T47D (cell line): ENCODE measurements around the gene HAO2.

Source experiments
- DNase-seq, 2 experiments: peaks; one replicate each; pipeline versions ENCODE4 v3.0.0 to v3.0.0-alpha.2; 2011 to 2012; ENCODE audit warnings: low read depth in 1 of 2, low spot score in 1 of 2
- JUND ChIP-seq: IDR thresholded peaks from 2 replicates; pipeline ENCODE4 v1.6.1; 2012; ENCODE audit warnings: low read depth
- in situ Hi-C: cut with HindIII; loops from 2 replicates; pipeline ENCODE4 v1.10.0; 2016; ENCODE audit warnings: low sequenced_read_pairs, low pct_unique_long_range_greater_than_20kb

The HAO2 gene

GRCh38 chr1:119438761-119439160 is 70.2 kb downstream of the HAO2 start:
- TF ChIP-seq JUND, result no peak
- in situ Hi-C loops, result no loop called here
- no peak for DNase-seq

GRCh38 chr1:119440721-119441307 is 72.2 kb downstream of the HAO2 start:
- DNase-seq, result no peak
- TF ChIP-seq JUND, result no peak
- in situ Hi-C loops, result no loop called here

- in situ Hi-C loops, result no loop called here
- DNase-seq, result no peak
- no peak for TF ChIP-seq JUND
Measured at GRCh38 chr1:119442756-119443155, 74.2 kb downstream of the HAO2 start.
